Stomach (tissue), 9 donors: Measurements from ENCODE around the gene DUS3L. TPM values are rescaled to one million over a fixed set of nuclear protein-coding genes. Genes with fewer than 3 reads are reported as not detected.

ENCODE experiments used
- DNase-seq, 2 donors: peaks; one replicate each; pipeline versions ENCODE4 v3.0.0 to v3.0.0-alpha.2; 2013 to 2019
- H3K27ac ChIP-seq, 5 donors: fragments of 200-600 bp in 4 of 5; sonication (generic) in 4 of 5; one replicate each; pipeline ENCODE4 v1.5.1; 2013 to 2019; ENCODE audit warnings: mild to moderate bottlenecking in 1 of 5, moderate library complexity in 1 of 5
- H3K27me3 ChIP-seq, 3 donors: fragments of 200-600 bp; sonication (generic); one replicate each; pipeline ENCODE4 v1.5.1; 2017 to 2019; ENCODE audit warnings: mixed run types in 1 of 3
- H3K36me3 ChIP-seq, 4 donors: fragments of 200-600 bp; sonication (generic); 1 replicate in 3 of 4; 2 replicates in 1 of 4; pipeline ENCODE4 v1.5.1; 2016 to 2019
- H3K4me1 ChIP-seq, 4 donors: fragments of 200-600 bp; sonication (generic); one replicate each; pipeline ENCODE4 v1.5.1; 2016 to 2019
- H3K4me3 ChIP-seq, 4 donors: fragments of 200-600 bp; sonication (generic) in 3 of 4; one replicate each; pipeline ENCODE4 v1.5.1; 2016 to 2019; ENCODE audit warnings: mild to moderate bottlenecking in 1 of 4
- H3K9me3 ChIP-seq, 4 donors: fragments of 200-600 bp; sonication (generic); one replicate each; pipeline ENCODE4 v1.5.1; 2016 to 2019
- EP300 ChIP-seq: sonication (generic); formaldehyde crosslinking; IDR thresholded peaks from one replicate; pipeline ENCODE4 v1.6.1; 2017; ENCODE audit warnings: antibody characterized with exemption
- POLR2A ChIP-seq, 4 donors: fragments of 450-650 bp; IDR thresholded peaks; one replicate each; pipeline ENCODE4 v1.6.1; 2016; ENCODE audit warnings: antibody characterized with exemption in 4 of 4, control low read depth in 2 of 4, mild to moderate bottlenecking in 1 of 4, moderate library complexity in 1 of 4
- POLR2AphosphoS5 ChIP-seq, 3 donors: sonication (generic); formaldehyde crosslinking; IDR thresholded peaks; one replicate each; pipeline ENCODE4 v1.6.1; 2016; ENCODE audit warnings: antibody characterized with exemption in 3 of 3
- WGBS, 5 donors: extraction: QIAGEN DNeasy Blood & Tissue Kit in 3 of 5; methylation state at CpG; one replicate each; pipeline versions ENCODE4 v1.1.5 to v1.1.7; 2013 to 2018; 5-methylcytosine and 5-hydroxymethylcytosine counted together
- intact Hi-C: fragments of 100-400 bp; cut with DNase I; formaldehyde crosslinking; loops from one replicate; pipeline ENCODE4 v1.15.1; 2023; ENCODE audit warnings: low total_unique reads
- polyA plus RNA-seq, 3 donors: library from polyadenylated mRNA; stranded (reverse); fragments of 200-250 nt; gene quantifications; one replicate each; pipeline ENCODE4 v1.2.3, GENCODE V29; 2013
- total RNA-seq, 5 donors: library from RNA; depleted of rRNA; stranded (reverse); fragments of >200 nt; gene quantifications; one replicate each; pipeline versions ENCODE4 v1.1.0 to v1.2.3, GENCODE V29; 2014 to 2016
- TF ChIP-seq, protein P1 (sequence below), 7 experiments: fragments of 450-650 bp in 4 of 7; fragments of 200-600 bp in 3 of 7; sonication (generic) in 3 of 7; IDR thresholded peaks; one replicate each; pipeline ENCODE4 v1.5.1; 2016 to 2019; ENCODE audit warnings: antibody characterized with exemption in 7 of 7, control low read depth in 2 of 7, mild to moderate bottlenecking in 1 of 7
- donor health status: healthy with polysubstance abuse.
- donor health status: Bipolar disorder and iron deficiency.
- donor health status: healthy.

Gene DUS3L
- total and polyA plus RNA-seq, 8 donors: 25.2 to 67.5 (median 46.7) TPM

DNA sequence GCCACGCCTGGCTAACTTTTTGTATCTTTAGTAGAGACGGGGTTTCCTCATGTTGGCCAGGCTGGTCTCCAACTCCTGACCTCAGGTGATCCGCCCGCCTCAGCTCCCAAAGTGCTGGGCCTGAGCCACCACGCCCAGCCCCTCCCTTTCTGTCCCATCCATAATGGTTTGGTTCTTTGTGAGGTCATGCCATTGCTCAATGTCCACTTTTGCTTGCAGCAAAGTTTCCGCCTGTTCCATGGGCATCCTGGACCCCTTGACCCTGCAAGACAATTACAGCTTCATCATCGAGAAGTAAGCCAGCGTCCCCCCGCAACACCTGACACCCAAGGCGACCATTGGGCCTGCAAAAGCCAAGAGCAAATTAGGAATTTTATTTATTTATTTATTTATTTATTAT, 23.0 kb downstream of the DUS3L start:
- no peak for TF ChIP-seq POLR2AphosphoS5 (IDR thresholded peaks at IDR 0.05)
- TF ChIP-seq, protein P1, sequence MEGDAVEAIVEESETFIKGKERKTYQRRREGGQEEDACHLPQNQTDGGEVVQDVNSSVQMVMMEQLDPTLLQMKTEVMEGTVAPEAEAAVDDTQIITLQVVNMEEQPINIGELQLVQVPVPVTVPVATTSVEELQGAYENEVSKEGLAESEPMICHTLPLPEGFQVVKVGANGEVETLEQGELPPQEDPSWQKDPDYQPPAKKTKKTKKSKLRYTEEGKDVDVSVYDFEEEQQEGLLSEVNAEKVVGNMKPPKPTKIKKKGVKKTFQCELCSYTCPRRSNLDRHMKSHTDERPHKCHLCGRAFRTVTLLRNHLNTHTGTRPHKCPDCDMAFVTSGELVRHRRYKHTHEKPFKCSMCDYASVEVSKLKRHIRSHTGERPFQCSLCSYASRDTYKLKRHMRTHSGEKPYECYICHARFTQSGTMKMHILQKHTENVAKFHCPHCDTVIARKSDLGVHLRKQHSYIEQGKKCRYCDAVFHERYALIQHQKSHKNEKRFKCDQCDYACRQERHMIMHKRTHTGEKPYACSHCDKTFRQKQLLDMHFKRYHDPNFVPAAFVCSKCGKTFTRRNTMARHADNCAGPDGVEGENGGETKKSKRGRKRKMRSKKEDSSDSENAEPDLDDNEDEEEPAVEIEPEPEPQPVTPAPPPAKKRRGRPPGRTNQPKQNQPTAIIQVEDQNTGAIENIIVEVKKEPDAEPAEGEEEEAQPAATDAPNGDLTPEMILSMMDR (IDR thresholded peaks at IDR 0.05): no peak
- Histone ChIP-seq H3K36me3 (no peaks in the 10 kb centered on the region), H3K4me1 (no peaks in the 10 kb centered on the region), H3K27me3 (peaks cover 0 to 7% (median 0%) of the 10 kb centered on the region in 3 donors), H3K4me3 (no peak overlapping the region), H3K9me3 (no peaks in the 10 kb centered on the region), H3K27ac (no peak overlapping the region)
- 82 to 88% (median 84%) methylated on average over 10 of the region's 10 CpGs for WGBS, 5 donors
- intact Hi-C loops: no loop called here
- no peak for DNase-seq

DNA sequence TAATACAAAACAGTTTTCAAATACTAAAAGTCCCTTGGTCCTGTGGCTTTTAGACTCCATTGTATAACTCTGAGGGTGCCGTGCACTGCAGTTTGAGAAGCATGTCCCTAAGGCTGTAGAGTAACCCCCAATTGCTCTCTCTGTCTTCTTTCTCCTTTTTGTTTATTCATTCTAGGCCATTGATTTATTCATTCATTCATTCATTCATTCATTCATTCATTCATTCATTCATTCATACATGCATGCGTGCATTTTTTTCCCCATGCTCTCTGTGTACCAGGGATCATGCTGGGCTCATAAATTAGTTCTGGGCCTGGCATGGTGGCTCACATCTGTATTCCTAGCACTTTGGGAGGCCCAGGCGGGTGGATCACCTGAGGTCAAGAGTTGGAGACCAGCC, 25.7 kb downstream of the DUS3L start:
- no peaks in the 10 kb centered on the region for H3K9me3 ChIP-seq
- H3K36me3 ChIP-seq: no peaks in the 10 kb centered on the region
- WGBS, 5 donors: 90 to 93% (median 92%) methylated on average over 3 of the region's 3 CpGs
- no peak overlapping the region for H3K27ac ChIP-seq
- DNase-seq: no peak
- H3K27me3 ChIP-seq: no peaks in the 10 kb centered on the region
- H3K4me3 ChIP-seq: no peak overlapping the region
- H3K4me1 ChIP-seq: no peaks in the 10 kb centered on the region
- intact Hi-C loops: no loop called here
- TF ChIP-seq, protein P1 (IDR thresholded peaks at IDR 0.05): no peak
- TF ChIP-seq EP300 (no peak), POLR2AphosphoS5 (IDR thresholded peaks at IDR 0.05) (no peak), POLR2A (IDR thresholded peaks at IDR 0.05) (no peak)

DNA sequence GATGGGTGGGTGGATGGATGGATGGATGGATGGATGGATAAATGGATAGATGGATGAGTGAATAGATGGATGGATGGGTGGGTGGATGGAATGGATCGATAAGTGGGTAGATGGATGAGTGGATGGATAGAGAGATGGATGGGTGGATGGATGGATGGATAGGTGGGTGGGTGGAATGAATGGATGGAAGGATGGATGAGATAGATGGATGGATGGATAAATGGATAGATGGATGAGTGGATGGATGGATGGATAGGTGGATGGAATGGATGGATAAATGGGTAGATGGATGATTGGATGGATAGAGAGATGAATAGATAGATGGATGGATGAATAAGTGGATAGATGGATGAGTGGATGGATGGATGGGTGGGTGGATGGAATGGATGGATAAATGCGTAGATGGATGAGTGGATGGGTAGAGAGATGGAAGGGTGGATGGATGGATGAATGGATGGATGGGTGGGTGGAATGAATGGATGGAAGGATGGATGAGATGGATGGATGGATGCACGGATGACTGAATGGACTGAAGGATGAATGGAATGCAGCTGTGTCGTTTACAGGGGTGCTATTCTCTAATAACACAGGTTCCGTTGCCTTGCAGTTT, 28.2 kb downstream of the DUS3L start:
- TF ChIP-seq, protein P1 (IDR thresholded peaks at IDR 0.05): no peak
- intact Hi-C loops: no loop called here
- DNase-seq: no peak
- no peaks in the 10 kb centered on the region for H3K4me1 ChIP-seq
- H3K4me3 ChIP-seq: no peak overlapping the region
- peaks cover 0 to 16% (median 0%) of the 10 kb centered on the region in 3 donors for H3K27me3 ChIP-seq
- no peaks in the 10 kb centered on the region for H3K36me3 ChIP-seq
- 88 to 92% (median 91%) methylated on average over 5 of the region's 5 CpGs for WGBS, 5 donors
- no peaks in the 10 kb centered on the region for H3K9me3 ChIP-seq
- H3K27ac ChIP-seq: no peak overlapping the region

DNA sequence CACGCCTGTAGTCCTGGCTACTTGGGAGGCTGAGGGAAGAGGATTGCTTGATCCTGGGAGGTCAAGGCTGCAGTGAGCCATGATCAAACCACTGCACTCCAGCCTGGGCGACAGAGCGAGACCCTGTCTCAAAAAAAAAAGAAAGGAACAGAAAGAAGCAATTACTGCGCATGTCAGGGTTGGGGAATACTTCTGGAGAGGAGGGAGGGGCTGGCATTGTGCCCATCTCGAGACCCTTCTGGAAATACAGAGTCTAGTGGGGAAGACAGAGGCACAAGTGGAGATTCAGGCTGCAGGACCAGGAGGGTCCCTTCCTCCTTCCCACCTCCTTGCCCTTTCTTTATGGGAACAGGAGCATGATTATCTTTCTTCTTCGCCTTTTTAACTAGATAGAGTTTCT, 37.2 kb downstream of the DUS3L start:
- H3K4me3 ChIP-seq: no peak overlapping the region
- H3K27ac ChIP-seq: no peak overlapping the region
- H3K9me3 ChIP-seq: no peaks in the 10 kb centered on the region
- TF ChIP-seq, protein P1 (IDR thresholded peaks at IDR 0.05): no peak
- no peak for TF ChIP-seq EP300
- TF ChIP-seq POLR2A (IDR thresholded peaks at IDR 0.05): no peak
- no peak for TF ChIP-seq POLR2AphosphoS5 (IDR thresholded peaks at IDR 0.05)
- WGBS, 5 donors: 67 to 78% (median 73%) methylated on average over 6 of the region's 6 CpGs
- no peaks in the 10 kb centered on the region for H3K4me1 ChIP-seq
- H3K27me3 ChIP-seq: peaks cover 0 to 33% (median 0%) of the 10 kb centered on the region in 3 donors
- DNase-seq: no peak
- intact Hi-C loops: no loop called here
- H3K36me3 ChIP-seq: no peaks in the 10 kb centered on the region
